ENCODE measurements around the gene WDR46. TPM values are rescaled to one million over a fixed set of nuclear protein-coding genes. Genes with fewer than 3 reads are reported as not detected.

The WDR46 gene
- polyA plus RNA-seq, 2 of the 4 experiments (the other 2 are of a cell fraction), result 35.1 to 88.4 TPM

DNA sequence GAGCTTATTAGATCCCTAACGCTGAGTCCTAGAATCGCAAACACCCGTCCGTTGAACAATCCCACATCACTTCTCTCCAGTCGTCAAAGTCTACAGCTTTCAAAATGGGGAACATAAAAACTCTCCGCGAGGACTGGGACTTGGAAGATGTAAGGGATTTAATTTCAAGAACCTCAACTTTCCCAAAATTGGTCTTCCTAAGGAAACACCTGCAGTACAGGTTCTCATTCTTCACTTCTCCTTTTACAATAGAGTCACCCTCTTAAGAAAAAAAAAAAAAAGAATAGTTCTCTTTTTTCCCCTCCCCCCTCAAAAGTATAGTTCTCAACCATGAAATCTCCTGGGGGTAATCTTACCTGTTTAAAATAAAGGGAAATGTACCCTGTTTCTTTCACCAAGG lies 35.1 kb upstream of the WDR46 start:
- TF ChIP-seq, protein P1, sequence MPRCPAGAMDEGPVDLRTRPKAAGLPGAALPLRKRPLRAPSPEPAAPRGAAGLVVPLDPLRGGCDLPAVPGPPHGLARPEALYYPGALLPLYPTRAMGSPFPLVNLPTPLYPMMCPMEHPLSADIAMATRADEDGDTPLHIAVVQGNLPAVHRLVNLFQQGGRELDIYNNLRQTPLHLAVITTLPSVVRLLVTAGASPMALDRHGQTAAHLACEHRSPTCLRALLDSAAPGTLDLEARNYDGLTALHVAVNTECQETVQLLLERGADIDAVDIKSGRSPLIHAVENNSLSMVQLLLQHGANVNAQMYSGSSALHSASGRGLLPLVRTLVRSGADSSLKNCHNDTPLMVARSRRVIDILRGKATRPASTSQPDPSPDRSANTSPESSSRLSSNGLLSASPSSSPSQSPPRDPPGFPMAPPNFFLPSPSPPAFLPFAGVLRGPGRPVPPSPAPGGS (IDR thresholded peaks at IDR 0.05), result no peak
- TF ChIP-seq RFX5 (IDR thresholded peaks at IDR 0.05) (no peak), RNF2 (IDR thresholded peaks at IDR 0.05; ENCODE audit: borderline replicate concordance, low read depth) (no peak), JUNB (IDR thresholded peaks at IDR 0.05) (no peak), HEYL (CRISPR knock-in tag; IDR thresholded peaks at IDR 0.05) (no peak), HOXA7 (CRISPR knock-in tag; IDR thresholded peaks at IDR 0.05) (no peak)
- TF ChIP-seq, protein P2, sequence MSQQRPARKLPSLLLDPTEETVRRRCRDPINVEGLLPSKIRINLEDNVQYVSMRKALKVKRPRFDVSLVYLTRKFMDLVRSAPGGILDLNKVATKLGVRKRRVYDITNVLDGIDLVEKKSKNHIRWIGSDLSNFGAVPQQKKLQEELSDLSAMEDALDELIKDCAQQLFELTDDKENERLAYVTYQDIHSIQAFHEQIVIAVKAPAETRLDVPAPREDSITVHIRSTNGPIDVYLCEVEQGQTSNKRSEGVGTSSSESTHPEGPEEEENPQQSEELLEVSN (IDR thresholded peaks at IDR 0.05; ENCODE audit: borderline replicate concordance, low read depth), result no peak
- TF ChIP-seq, protein P3, sequence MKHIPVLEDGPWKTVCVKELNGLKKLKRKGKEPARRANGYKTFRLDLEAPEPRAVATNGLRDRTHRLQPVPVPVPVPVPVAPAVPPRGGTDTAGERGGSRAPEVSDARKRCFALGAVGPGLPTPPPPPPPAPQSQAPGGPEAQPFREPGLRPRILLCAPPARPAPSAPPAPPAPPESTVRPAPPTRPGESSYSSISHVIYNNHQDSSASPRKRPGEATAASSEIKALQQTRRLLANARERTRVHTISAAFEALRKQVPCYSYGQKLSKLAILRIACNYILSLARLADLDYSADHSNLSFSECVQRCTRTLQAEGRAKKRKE (CRISPR knock-in tag; IDR thresholded peaks at IDR 0.05; ENCODE audit: low read depth), result no peak
- H3K9me3 ChIP-seq, result no peaks in the 10 kb centered on the region
- H3K4me2 ChIP-seq, result peak overlapping the region; percentile 96
- 73% methylated on average over 7 of the region's 7 CpGs for WGBS (ENCODE audit: missing lambda C conversion rate)
- H3K4me3 ChIP-seq, result peak overlapping the region; percentile 51; the same call in 2 of the 3 replicates
- CTCF ChIA-PET, result interaction anchor here (2.4 kb wide), 1 partner anchor 21 kb away, joined by 11 read pairs; no protein-coding TSS in a partner anchor
- FAIRE-seq, result no peak
- peak overlapping the region; percentile 70 to 97; a peak in 5 of 6 replicates for H3K27ac ChIP-seq
- POLR2A ChIA-PET, result no interaction called here
- ATAC-seq, result no peak
- DNase-seq (ENCODE audit: low read depth in 1 of 2, low spot score in 1 of 2), result no peak
- peaks cover 23% of the 10 kb centered on the region for H3K4me1 ChIP-seq

DNA sequence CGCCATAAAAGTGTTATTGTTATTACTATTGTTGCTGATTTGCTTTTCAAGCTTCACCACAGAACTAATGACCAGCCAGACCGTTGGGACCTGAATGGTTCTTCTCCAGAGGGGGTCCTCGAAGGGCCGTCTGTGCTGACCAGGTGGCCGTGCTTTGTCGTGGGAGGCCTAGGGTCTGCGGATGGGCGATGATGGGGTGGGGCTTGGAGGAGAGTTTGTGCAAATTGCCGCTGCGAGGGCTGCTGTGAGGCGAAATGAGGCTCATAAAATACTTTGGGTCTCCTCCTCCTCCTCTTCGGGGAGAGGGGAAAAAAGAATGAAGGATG lies 34.5 kb upstream of the WDR46 start:
- ChIA-PET CTCF (no interaction called here), POLR2A (no interaction called here)
- TF ChIP-seq, protein P4, sequence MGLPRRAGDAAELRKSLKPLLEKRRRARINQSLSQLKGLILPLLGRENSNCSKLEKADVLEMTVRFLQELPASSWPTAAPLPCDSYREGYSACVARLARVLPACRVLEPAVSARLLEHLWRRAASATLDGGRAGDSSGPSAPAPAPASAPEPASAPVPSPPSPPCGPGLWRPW (IDR thresholded peaks at IDR 0.05), result no peak
- TF ChIP-seq, protein P5, sequence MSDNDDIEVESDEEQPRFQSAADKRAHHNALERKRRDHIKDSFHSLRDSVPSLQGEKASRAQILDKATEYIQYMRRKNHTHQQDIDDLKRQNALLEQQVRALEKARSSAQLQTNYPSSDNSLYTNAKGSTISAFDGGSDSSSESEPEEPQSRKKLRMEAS (IDR thresholded peaks at IDR 0.05), result 0 out of 2 replicates have a peak, but pooled peaks have one; percentile 0
- TF ChIP-seq, protein P3 (CRISPR knock-in tag; IDR thresholded peaks at IDR 0.05; ENCODE audit: low read depth), result no peak
- TF ChIP-seq, protein P6, sequence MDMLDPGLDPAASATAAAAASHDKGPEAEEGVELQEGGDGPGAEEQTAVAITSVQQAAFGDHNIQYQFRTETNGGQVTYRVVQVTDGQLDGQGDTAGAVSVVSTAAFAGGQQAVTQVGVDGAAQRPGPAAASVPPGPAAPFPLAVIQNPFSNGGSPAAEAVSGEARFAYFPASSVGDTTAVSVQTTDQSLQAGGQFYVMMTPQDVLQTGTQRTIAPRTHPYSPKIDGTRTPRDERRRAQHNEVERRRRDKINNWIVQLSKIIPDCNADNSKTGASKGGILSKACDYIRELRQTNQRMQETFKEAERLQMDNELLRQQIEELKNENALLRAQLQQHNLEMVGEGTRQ (IDR thresholded peaks at IDR 0.05), result no peak
- TF ChIP-seq EHF (CRISPR knock-in tag; IDR thresholded peaks at IDR 0.05) (no peak), RARB (CRISPR knock-in tag; IDR thresholded peaks at IDR 0.05) (no peak), RAD21 (conservative IDR thresholded peaks at IDR 0.05 in 1 of 2, IDR thresholded peaks at IDR 0.05 in 1 of 2) (no peak), ZNF302 (CRISPR knock-in tag; IDR thresholded peaks at IDR 0.05) (no peak), FOSB (CRISPR knock-in tag; IDR thresholded peaks at IDR 0.05) (no peak)
- TF ChIP-seq, protein P7, sequence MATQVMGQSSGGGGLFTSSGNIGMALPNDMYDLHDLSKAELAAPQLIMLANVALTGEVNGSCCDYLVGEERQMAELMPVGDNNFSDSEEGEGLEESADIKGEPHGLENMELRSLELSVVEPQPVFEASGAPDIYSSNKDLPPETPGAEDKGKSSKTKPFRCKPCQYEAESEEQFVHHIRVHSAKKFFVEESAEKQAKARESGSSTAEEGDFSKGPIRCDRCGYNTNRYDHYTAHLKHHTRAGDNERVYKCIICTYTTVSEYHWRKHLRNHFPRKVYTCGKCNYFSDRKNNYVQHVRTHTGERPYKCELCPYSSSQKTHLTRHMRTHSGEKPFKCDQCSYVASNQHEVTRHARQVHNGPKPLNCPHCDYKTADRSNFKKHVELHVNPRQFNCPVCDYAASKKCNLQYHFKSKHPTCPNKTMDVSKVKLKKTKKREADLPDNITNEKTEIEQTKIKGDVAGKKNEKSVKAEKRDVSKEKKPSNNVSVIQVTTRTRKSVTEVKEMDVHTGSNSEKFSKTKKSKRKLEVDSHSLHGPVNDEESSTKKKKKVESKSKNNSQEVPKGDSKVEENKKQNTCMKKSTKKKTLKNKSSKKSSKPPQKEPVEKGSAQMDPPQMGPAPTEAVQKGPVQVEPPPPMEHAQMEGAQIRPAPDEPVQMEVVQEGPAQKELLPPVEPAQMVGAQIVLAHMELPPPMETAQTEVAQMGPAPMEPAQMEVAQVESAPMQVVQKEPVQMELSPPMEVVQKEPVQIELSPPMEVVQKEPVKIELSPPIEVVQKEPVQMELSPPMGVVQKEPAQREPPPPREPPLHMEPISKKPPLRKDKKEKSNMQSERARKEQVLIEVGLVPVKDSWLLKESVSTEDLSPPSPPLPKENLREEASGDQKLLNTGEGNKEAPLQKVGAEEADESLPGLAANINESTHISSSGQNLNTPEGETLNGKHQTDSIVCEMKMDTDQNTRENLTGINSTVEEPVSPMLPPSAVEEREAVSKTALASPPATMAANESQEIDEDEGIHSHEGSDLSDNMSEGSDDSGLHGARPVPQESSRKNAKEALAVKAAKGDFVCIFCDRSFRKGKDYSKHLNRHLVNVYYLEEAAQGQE (IDR thresholded peaks at IDR 0.05), result peak; percentile 58; the same call in 1 of the 2 replicates
- TF ChIP-seq, protein P8, sequence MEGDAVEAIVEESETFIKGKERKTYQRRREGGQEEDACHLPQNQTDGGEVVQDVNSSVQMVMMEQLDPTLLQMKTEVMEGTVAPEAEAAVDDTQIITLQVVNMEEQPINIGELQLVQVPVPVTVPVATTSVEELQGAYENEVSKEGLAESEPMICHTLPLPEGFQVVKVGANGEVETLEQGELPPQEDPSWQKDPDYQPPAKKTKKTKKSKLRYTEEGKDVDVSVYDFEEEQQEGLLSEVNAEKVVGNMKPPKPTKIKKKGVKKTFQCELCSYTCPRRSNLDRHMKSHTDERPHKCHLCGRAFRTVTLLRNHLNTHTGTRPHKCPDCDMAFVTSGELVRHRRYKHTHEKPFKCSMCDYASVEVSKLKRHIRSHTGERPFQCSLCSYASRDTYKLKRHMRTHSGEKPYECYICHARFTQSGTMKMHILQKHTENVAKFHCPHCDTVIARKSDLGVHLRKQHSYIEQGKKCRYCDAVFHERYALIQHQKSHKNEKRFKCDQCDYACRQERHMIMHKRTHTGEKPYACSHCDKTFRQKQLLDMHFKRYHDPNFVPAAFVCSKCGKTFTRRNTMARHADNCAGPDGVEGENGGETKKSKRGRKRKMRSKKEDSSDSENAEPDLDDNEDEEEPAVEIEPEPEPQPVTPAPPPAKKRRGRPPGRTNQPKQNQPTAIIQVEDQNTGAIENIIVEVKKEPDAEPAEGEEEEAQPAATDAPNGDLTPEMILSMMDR (IDR thresholded peaks at IDR 0.05), result no peak
- H3K27ac ChIP-seq, result peak overlapping the region; percentile 70 to 97
- no peaks in the 10 kb centered on the region for H3K9me3 ChIP-seq
- H3K4me3 ChIP-seq, result peak overlapping the region; percentile 51
- FAIRE-seq (no peak), ATAC-seq (peak in 1 of 2 experiments; percentile 1; a peak in 1 of 6 replicates), DNase-seq (ENCODE audit: low read depth in 1 of 2, low spot score in 1 of 2) (no peak)
- H3K4me1 ChIP-seq, result peaks cover 29% of the 10 kb centered on the region
- WGBS (ENCODE audit: missing lambda C conversion rate), result 21% methylated on average over 7 of the region's 12 CpGs
- peak overlapping the region; percentile 96 for H3K4me2 ChIP-seq

All from A549 (cell line).